ENCODE data around the gene OSBPL2.
A peak's percentile ranks its signal among the peaks of the same experiment; 100 is the strongest.

The OSBPL2 gene

DNA sequence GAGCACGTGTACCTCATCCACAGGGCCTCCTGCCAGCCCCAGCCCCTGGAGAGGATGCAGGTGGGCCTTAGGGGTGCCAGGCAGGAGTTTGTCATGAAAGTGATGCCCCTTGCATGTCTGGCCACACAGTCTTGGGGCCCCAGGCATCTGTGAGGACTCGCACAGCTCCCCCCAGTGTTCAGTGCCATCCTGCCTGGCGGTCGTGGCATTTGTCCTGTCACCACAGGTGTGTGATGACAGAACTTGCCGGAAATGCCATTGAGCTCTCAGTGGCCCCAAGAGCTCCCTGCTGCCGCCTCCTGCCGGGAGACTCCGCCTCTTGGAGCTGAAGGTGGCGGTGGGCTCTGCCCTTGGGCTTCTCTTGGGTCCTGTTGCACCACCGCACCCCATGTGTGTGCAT is 33.9 kb downstream of the OSBPL2 start:
- Histone ChIP-seq H3K36me3 (peaks cover 29% of the 10 kb centered on the region), H3K27me3 (ENCODE audit: insufficient read depth, low read depth, severe bottlenecking) (no peaks in the 10 kb centered on the region), H3K27ac (no peak overlapping the region), H3K9me3 (ENCODE audit: severe bottlenecking) (no peaks in the 10 kb centered on the region), H3K4me3 (ENCODE audit: low read depth, low read length) (no peak overlapping the region)
- TF ChIP-seq, protein P1, sequence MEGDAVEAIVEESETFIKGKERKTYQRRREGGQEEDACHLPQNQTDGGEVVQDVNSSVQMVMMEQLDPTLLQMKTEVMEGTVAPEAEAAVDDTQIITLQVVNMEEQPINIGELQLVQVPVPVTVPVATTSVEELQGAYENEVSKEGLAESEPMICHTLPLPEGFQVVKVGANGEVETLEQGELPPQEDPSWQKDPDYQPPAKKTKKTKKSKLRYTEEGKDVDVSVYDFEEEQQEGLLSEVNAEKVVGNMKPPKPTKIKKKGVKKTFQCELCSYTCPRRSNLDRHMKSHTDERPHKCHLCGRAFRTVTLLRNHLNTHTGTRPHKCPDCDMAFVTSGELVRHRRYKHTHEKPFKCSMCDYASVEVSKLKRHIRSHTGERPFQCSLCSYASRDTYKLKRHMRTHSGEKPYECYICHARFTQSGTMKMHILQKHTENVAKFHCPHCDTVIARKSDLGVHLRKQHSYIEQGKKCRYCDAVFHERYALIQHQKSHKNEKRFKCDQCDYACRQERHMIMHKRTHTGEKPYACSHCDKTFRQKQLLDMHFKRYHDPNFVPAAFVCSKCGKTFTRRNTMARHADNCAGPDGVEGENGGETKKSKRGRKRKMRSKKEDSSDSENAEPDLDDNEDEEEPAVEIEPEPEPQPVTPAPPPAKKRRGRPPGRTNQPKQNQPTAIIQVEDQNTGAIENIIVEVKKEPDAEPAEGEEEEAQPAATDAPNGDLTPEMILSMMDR (IDR thresholded peaks at IDR 0.05; ENCODE audit: low read depth, low read length) = 0 out of 2 replicates have a peak, but pooled peaks have one; percentile 23
- no peak for DNase-seq

DNA sequence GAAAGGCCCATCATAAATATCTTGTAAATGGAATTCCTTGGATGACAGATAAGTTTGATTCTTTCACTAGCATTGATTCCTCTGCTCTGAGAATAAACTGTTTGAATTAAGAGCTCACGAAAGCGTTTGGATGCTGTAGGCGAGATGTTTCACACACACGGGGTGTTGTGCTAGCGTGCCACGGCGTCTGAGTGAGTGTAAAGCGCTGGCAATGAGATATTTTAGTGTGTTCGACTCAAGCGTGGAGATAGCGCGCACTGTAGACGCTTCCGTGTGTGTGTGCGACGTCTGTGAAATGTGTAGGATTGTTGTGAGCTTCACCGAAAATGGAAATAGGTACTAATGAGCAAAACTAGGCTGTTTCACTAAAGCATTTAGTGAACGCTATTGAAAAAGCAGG is 35.1 kb downstream of the OSBPL2 start:
- Histone ChIP-seq H3K27me3 (ENCODE audit: insufficient read depth, low read depth, severe bottlenecking) (no peaks in the 10 kb centered on the region), H3K36me3 (peaks cover 28% of the 10 kb centered on the region), H3K27ac (no peak overlapping the region), H3K9me3 (ENCODE audit: severe bottlenecking) (no peaks in the 10 kb centered on the region), H3K4me3 (ENCODE audit: low read depth, low read length) (no peak overlapping the region)
- no peak for DNase-seq
- TF ChIP-seq, protein P1 (IDR thresholded peaks at IDR 0.05; ENCODE audit: low read depth, low read length) = no peak

DNA sequence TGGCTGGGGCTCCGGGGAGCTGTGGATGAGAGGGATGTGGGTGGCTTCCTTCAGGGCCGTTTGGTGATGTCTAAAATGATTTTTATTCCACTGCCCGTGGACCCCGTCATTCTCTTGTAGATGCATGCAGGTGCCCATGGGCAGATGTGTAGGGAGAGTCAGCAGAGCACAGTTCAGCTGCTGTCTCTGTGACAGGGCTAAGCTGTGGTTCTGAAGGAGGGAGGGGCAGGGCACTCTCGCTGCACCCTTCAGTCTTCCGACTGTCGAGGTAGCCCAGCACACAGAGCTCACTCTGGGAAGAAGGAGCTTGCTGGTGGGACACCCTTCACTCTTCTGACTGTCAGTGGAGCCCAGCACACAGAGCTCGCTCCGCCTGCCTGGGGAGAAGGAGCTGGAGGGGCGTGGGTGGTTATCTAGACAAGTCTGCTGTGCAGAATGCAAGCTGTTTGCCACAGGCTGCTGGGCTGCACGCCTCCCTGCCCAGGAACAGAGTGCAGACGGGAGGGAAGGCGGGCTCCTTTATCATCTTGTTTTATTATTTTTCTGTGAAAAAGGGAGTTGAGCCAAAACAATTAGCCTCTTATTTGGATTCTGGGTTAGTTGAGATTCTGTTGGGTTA is 36.1 kb downstream of the OSBPL2 start:
- Histone ChIP-seq H3K4me3 (ENCODE audit: low read depth, low read length) (no peak overlapping the region), H3K9me3 (ENCODE audit: severe bottlenecking) (no peaks in the 10 kb centered on the region), H3K27me3 (ENCODE audit: insufficient read depth, low read depth, severe bottlenecking) (no peaks in the 10 kb centered on the region), H3K36me3 (peaks cover 33% of the 10 kb centered on the region), H3K27ac (no peak overlapping the region)
- no peak for DNase-seq
- TF ChIP-seq, protein P1 (IDR thresholded peaks at IDR 0.05; ENCODE audit: low read depth, low read length) = no peak

DNA sequence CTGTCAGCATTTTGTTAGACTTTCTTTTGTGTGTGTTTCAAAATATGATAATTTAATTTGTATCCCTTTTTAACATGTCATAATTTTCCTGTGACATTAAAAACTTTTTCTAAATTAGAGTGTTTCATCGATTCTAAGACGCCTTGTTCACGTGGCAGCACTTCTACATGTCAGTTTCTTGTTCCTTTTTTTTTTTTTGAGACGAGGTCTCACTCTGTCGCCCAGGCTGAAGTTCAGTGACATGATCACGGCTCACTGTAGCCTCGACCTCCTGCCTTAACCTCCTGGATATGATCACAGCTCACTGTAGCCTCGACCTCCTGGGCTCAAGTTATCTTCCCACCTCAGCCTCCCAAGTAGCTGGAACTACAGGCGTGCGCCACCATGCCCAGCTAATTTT is 36.9 kb downstream of the OSBPL2 start:
- H3K27ac ChIP-seq = no peak overlapping the region
- peaks cover 41% of the 10 kb centered on the region for H3K36me3 ChIP-seq
- TF ChIP-seq, protein P1 (IDR thresholded peaks at IDR 0.05; ENCODE audit: low read depth, low read length) = no peak
- DNase-seq = no peak
- H3K4me3 ChIP-seq (ENCODE audit: low read depth, low read length) = no peak overlapping the region
- H3K9me3 ChIP-seq (ENCODE audit: severe bottlenecking) = no peaks in the 10 kb centered on the region
- no peaks in the 10 kb centered on the region for H3K27me3 ChIP-seq (ENCODE audit: insufficient read depth, low read depth, severe bottlenecking)

DNA sequence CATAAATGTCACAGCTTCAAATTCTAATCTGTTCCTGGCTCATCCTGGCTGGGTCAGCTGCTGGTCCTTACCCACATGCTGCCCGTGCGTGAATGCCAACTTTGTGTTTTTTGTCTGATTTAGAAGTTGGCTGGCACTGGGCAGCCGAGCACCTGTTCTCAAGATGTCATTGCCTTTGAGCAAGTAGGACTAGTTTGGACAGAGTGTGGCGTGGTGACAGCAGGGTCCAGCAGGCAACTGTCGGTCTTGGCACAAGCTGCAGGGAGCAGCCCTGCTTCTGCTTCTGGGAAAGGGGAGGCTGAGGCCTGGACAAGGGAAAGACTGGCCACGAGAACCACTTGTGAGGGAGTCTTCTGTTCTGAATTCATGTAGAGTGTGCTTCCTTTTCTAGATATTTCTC is 38.1 kb downstream of the OSBPL2 start:
- Histone ChIP-seq H3K4me3 (ENCODE audit: low read depth, low read length) (no peak overlapping the region), H3K27me3 (ENCODE audit: insufficient read depth, low read depth, severe bottlenecking) (no peaks in the 10 kb centered on the region), H3K36me3 (peaks cover 48% of the 10 kb centered on the region), H3K9me3 (ENCODE audit: severe bottlenecking) (no peaks in the 10 kb centered on the region), H3K27ac (no peak overlapping the region)
- no peak for DNase-seq
- TF ChIP-seq, protein P1 (IDR thresholded peaks at IDR 0.05; ENCODE audit: low read depth, low read length) = no peak

DNA sequence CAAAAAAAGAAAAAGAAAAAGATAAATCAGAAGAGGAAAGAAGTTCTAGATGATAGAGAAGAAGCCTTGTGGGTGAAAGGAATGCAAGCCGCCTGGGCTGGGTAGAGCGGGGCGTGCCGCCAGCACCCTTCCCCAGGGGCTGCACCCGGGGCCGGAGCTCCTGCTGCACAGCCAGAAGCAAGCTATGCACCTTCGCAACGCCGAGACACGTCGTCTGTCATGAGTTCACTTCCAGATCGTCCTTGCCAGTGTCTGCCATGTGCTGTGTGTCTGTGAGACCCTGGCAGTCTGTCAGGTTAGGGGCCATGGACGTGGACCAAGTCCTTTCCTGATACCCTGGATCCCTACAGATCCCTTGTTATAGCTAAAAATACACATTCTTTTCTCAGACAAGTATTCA is 38.9 kb downstream of the OSBPL2 start:
- Histone ChIP-seq H3K9me3 (ENCODE audit: severe bottlenecking) (no peaks in the 10 kb centered on the region), H3K27ac (no peak overlapping the region), H3K4me3 (ENCODE audit: low read depth, low read length) (no peak overlapping the region), H3K27me3 (ENCODE audit: insufficient read depth, low read depth, severe bottlenecking) (no peaks in the 10 kb centered on the region), H3K36me3 (peaks cover 48% of the 10 kb centered on the region)
- no peak for DNase-seq
- TF ChIP-seq, protein P1 (IDR thresholded peaks at IDR 0.05; ENCODE audit: low read depth, low read length) = no peak

Data from WERI-Rb-1 (cell line).